T-helper 2 cell (primary cell): ENCODE results near the gene PDZRN4.

ENCODE experiments used
- DNase-seq, 5 experiments: peaks; one replicate each; pipeline versions ENCODE4 v3.0.0 to v3.0.0-alpha.2; 2012 to 2022

Gene PDZRN4

GRCh38 chr12:41465526-41465925, 277.4 kb downstream of the PDZRN4 start:
- no peak for DNase-seq

DNA sequence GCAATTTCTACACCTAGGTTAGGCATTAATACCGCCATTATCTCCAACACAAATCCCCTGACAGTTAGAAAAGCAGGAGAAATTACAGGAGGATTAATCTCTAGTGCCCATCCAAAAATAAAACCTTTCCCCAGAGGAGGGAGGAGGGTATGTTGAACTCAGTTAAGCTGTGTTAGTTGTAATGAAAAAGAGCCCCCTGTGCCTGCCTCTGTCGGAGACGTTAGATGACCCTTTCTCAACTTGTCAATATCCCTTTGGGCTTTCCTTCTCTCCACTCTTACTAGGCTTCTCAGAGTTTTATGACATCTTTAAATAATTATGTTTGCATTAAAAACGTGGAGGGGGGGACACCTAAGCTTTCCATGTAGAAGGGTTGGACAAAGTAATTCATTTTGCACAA, 278.2 kb downstream of the PDZRN4 start:
- no peak for DNase-seq

GRCh38 chr12:41466802-41467201, 278.7 kb downstream of the PDZRN4 start:
- no peak for DNase-seq

- no peak for DNase-seq
These were observed 279.6 kb downstream of the PDZRN4 start for GRCh38 chr12:41467591-41468325.

- no peak for DNase-seq
These were observed 280.2 kb downstream of the PDZRN4 start for GRCh38 chr12:41468341-41468740.

DNA sequence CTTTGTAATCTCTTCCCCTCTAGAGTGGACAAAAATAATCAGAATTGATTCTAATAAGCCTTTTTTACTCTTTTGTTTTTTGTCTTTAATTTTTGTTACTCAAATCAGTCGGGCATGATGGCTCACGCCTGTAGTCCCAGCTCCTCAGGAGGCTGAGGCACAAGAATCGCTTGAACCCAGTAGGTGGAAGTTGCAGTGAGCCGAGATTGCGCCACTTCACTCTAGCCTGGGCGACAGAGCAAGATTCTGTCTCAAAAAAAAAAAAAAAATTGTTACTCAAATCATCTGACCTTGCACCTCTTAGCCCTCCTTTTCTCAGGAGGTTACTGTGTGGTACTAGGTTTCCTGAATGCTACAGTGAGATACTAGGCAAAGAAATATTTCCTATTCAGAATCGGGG, 280.6 kb downstream of the PDZRN4 start:
- no peak for DNase-seq

- DNase-seq = no peak
These were observed 285.3 kb downstream of the PDZRN4 start for GRCh38 chr12:41473441-41473840.

GRCh38 chr12:41474001-41474400, 285.9 kb downstream of the PDZRN4 start:
- no peak for DNase-seq

GRCh38 chr12:41476499-41477439, 288.6 kb downstream of the PDZRN4 start:
- DNase-seq = no peak

DNA sequence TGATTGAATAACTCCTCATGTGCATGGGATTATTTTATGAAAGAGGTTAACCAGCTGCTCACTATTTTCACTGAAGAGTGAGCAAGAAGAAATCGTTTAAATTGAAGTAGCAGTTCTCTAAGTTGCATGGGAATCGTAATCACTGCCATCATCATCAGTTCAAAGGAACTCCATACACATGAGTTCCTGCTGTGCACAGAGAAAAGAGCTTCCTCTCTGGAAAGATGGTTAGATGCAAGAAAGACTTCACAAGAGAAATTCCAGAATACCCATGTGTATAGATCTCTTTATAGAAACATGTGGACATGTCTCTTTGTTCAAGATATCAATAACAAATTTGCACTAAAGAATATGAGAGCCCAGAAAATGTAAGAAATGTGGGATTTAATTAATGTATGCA, 291.3 kb downstream of the PDZRN4 start:
- no peak for DNase-seq

- DNase-seq = no peak
These were observed 297.1 kb downstream of the PDZRN4 start for GRCh38 chr12:41485203-41485602.

DNA sequence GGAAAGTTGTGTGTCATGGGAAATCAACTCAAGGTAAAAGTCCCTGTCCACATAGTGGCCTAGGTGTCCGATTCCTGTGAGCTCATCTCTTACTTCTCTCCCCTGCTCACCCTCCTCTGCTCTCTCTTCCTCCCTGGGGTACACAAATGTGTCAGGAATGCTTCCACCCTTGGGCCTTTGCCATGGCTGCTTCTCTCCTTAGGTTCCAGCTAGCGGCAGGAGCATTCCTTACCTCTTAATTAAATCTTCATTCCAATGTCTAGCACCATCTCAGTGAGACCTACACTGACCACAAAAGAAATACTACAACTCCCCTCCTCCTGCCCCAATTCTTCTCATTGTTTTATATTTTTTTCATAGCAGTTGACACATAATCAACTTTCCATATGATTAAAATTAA, 298.6 kb downstream of the PDZRN4 start:
- DNase-seq = no peak

GRCh38 chr12:41496009-41496408, 307.9 kb downstream of the PDZRN4 start:
- no peak for DNase-seq

- no peak for DNase-seq
These were observed 309.3 kb downstream of the PDZRN4 start for GRCh38 chr12:41497409-41497808.

GRCh38 chr12:41504976-41505375, 316.9 kb downstream of the PDZRN4 start:
- no peak for DNase-seq

- no peak for DNase-seq
These were observed 319.2 kb downstream of the PDZRN4 start for GRCh38 chr12:41507286-41507685.

DNA sequence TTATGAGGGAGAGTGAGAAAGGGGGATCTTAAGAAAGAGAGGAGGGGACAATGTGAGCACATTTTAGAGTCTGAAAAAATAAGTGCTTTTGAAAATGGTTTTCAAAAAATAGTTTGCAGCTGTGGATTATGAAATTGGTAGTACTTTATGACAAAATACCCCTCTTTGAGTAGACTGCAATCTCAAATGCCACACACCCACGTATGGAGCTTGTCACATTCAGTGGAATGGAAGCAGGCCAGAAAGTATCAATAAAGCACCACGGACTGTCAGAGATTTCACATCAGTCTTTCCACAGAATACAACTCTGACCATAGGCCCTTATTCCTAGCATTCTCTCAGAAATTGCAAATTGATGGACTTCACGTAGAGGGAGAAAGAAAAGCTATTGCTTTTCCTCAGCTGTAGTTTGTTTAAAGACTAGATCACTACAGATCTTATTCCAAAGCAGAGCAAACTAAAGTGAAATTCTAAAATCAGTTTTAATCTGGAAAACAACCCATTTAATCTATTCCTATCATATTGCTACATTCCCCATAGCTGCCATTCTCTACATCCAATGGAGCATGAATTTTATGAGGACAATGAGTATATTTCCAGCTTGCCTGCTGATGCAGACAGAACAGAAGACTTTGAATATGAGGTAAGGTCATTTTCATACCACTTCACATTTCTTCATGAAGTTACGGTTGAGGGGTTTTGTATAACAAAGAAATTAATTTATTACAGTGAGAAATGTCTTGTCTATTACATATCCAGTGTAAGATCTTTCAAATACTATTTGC, 321.3 kb downstream of the PDZRN4 start:
- no peak for DNase-seq

- DNase-seq = no peak
These were observed 322.4 kb downstream of the PDZRN4 start for GRCh38 chr12:41510470-41510869.

DNA sequence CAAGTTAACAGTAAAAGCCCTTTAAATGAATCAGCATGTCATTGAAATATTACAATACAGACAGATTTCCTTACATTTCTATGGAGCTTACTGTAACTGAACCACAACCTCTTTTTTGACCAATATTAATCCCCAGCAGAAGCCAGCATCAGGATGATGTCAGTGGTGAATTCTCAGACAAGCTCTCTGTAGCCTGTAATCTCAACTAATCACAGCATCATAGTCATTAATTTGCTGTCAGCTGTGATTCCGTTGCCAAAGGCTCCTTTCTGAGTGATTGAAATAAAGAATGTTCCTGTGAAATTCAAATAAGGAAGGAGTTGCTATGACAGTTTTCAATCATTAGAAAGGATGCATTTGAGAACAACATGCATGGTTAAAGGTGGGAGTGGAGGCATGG, 323.1 kb downstream of the PDZRN4 start:
- no peak for DNase-seq

- DNase-seq = no peak
These were observed 324.4 kb downstream of the PDZRN4 start for GRCh38 chr12:41512497-41512896.

DNA sequence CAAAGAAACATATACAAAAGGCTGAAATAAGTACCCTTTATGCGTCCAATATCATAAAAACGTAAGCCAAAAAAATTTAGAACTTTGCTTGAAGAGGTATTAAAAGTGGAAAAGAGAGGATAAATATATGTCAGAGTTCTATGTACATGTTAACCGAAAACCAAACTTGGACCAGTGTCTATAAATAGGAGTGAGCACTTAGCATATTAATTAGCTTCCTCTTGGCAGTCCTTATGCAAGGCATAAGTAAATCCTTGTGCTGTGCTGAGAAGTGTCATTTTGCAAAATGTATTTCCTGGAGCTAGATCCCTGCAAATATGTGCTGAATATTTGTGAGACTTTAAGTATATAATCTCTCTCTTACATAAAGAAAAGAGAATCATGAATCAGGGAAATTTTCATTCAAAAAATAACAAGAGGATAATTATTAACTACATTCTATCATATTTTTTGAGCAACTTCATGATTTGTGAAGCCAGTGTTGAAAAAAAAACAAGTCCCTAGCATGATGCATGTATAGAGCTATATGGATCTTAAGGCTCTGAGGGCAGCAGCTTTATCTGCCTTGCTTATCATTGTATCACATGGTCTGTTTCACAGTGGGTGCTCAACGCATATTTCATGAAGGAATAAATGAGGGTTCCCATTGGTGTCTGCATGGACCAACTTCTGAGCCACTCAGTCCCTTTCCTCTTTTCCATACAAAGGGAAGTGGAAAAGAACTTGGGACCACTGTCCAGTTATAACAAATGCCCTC, 326.1 kb downstream of the PDZRN4 start:
- no peak for DNase-seq

GRCh38 chr12:41514907-41515306, 326.8 kb downstream of the PDZRN4 start:
- DNase-seq = no peak
